Muscle layer of duodenum (tissue), 2 donors: ENCODE data around the gene TESMIN.

ENCODE experiments used
- H3K27ac ChIP-seq: one replicate; pipeline ENCODE4 v1.7.0; 2013; ENCODE audit warnings: mild to moderate bottlenecking, low read length
- H3K27me3 ChIP-seq: one replicate; pipeline ENCODE4 v1.7.0; 2013; ENCODE audit warnings: low read depth, mild to moderate bottlenecking, control low read depth, low read length
- H3K36me3 ChIP-seq, 2 donors: one replicate each; pipeline ENCODE4 v1.7.0; 2013; ENCODE audit warnings: low read length in 2 of 2, control low read depth in 1 of 2, mild to moderate bottlenecking in 1 of 2; ENCODE audit not compliant: insufficient read depth in 2 of 2, control insufficient read depth in 1 of 2
- H3K4me1 ChIP-seq, 2 donors: one replicate each; pipeline ENCODE4 v1.7.0; 2013; ENCODE audit warnings: low read length in 2 of 2, mild to moderate bottlenecking in 2 of 2, control low read depth in 1 of 2, moderate library complexity in 1 of 2; ENCODE audit not compliant: insufficient read depth in 2 of 2, control insufficient read depth in 1 of 2
- H3K4me3 ChIP-seq, 2 donors: one replicate each; pipeline ENCODE4 v1.7.0; 2013; ENCODE audit warnings: low read length in 2 of 2, low read depth in 1 of 2, mild to moderate bottlenecking in 1 of 2
- H3K9me3 ChIP-seq, 2 donors: one replicate each; pipeline ENCODE4 v1.7.0; 2013; ENCODE audit warnings: low read length in 2 of 2, control low read depth in 1 of 2, mild to moderate bottlenecking in 1 of 2; ENCODE audit not compliant: control insufficient read depth in 1 of 2
- donor health status: healthy.

Gene TESMIN

GRCh38 chr11:68759991-68760390 is 8.7 kb upstream of the TESMIN start:
- H3K4me3 ChIP-seq: no peak overlapping the region
- no peaks in the 10 kb centered on the region for H3K9me3 ChIP-seq
- H3K27ac ChIP-seq: no peak overlapping the region
- H3K27me3 ChIP-seq: no peaks in the 10 kb centered on the region
- H3K36me3 ChIP-seq: peaks cover 62 to 84% of the 10 kb centered on the region in 2 donors
- H3K4me1 ChIP-seq: no peaks in the 10 kb centered on the region

GRCh38 chr11:68757711-68758110 is 6.4 kb upstream of the TESMIN start:
- H3K9me3 ChIP-seq: no peaks in the 10 kb centered on the region
- H3K27me3 ChIP-seq: no peaks in the 10 kb centered on the region
- no peak overlapping the region for H3K4me3 ChIP-seq
- H3K36me3 ChIP-seq: peaks cover 51 to 70% of the 10 kb centered on the region in 2 donors
- H3K27ac ChIP-seq: no peak overlapping the region
- no peaks in the 10 kb centered on the region for H3K4me1 ChIP-seq

- Histone ChIP-seq H3K27me3 (no peaks in the 10 kb centered on the region), H3K27ac (no peak overlapping the region), H3K4me3 (no peak overlapping the region), H3K4me1 (peaks cover 0 to 4% of the 10 kb centered on the region in 2 donors), H3K9me3 (no peaks in the 10 kb centered on the region), H3K36me3 (peaks cover 38 to 55% of the 10 kb centered on the region in 2 donors)
Observed at GRCh38 chr11:68756171-68756766, 4.9 kb upstream of the TESMIN start.

GRCh38 chr11:68753300-68753699 is 2.0 kb upstream of the TESMIN start:
- Histone ChIP-seq H3K4me3 (no peak overlapping the region), H3K27ac (no peak overlapping the region), H3K27me3 (no peaks in the 10 kb centered on the region), H3K36me3 (peaks cover 27 to 39% of the 10 kb centered on the region in 2 donors), H3K4me1 (peaks cover 0 to 4% of the 10 kb centered on the region in 2 donors), H3K9me3 (no peaks in the 10 kb centered on the region)

- Histone ChIP-seq H3K36me3 (peaks cover 6 to 16% of the 10 kb centered on the region in 2 donors), H3K4me1 (peaks cover 0 to 4% of the 10 kb centered on the region in 2 donors), H3K27ac (no peak overlapping the region), H3K9me3 (no peaks in the 10 kb centered on the region), H3K27me3 (no peaks in the 10 kb centered on the region), H3K4me3 (peak overlapping the region in 1 of 2 donors; percentile 54)
Observed at GRCh38 chr11:68751004-68751325, 355 bp downstream of the TESMIN start.

GRCh38 chr11:68750195-68751003 is 921 bp downstream of the TESMIN start:
- H3K36me3 ChIP-seq: peaks cover 6 to 12% of the 10 kb centered on the region in 2 donors
- peaks cover 0 to 4% of the 10 kb centered on the region in 2 donors for H3K4me1 ChIP-seq
- no peak overlapping the region for H3K27ac ChIP-seq
- H3K9me3 ChIP-seq: no peaks in the 10 kb centered on the region
- H3K4me3 ChIP-seq: no peak overlapping the region
- H3K27me3 ChIP-seq: no peaks in the 10 kb centered on the region

GRCh38 chr11:68749229-68750123 is 1.8 kb downstream of the TESMIN start:
- H3K27ac ChIP-seq: no peak overlapping the region
- peaks cover 0 to 4% of the 10 kb centered on the region in 2 donors for H3K4me1 ChIP-seq
- H3K27me3 ChIP-seq: no peaks in the 10 kb centered on the region
- H3K9me3 ChIP-seq: no peaks in the 10 kb centered on the region
- H3K36me3 ChIP-seq: peaks cover 2 to 4% of the 10 kb centered on the region in 2 donors
- H3K4me3 ChIP-seq: no peak overlapping the region

GRCh38 chr11:68748061-68748460 is 3.3 kb downstream of the TESMIN start:
- Histone ChIP-seq H3K4me1 (peaks cover 0 to 4% of the 10 kb centered on the region in 2 donors), H3K27me3 (no peaks in the 10 kb centered on the region), H3K36me3 (no peaks in the 10 kb centered on the region), H3K4me3 (no peak overlapping the region), H3K9me3 (no peaks in the 10 kb centered on the region), H3K27ac (no peak overlapping the region)

- H3K27ac ChIP-seq: no peak overlapping the region
- H3K4me3 ChIP-seq: no peak overlapping the region
- no peaks in the 10 kb centered on the region for H3K36me3 ChIP-seq
- H3K9me3 ChIP-seq: no peaks in the 10 kb centered on the region
- H3K4me1 ChIP-seq: no peaks in the 10 kb centered on the region
- H3K27me3 ChIP-seq: no peaks in the 10 kb centered on the region
Observed at GRCh38 chr11:68743539-68743938, 7.8 kb downstream of the TESMIN start.

- Histone ChIP-seq H3K9me3 (no peaks in the 10 kb centered on the region), H3K27me3 (no peaks in the 10 kb centered on the region), H3K36me3 (no peaks in the 10 kb centered on the region), H3K4me1 (no peaks in the 10 kb centered on the region), H3K4me3 (no peak overlapping the region), H3K27ac (no peak overlapping the region)
Observed at GRCh38 chr11:68741463-68741862, 9.9 kb downstream of the TESMIN start.

GRCh38 chr11:68735646-68736045 is 15.7 kb downstream of the TESMIN start:
- H3K27me3 ChIP-seq: no peaks in the 10 kb centered on the region
- no peak overlapping the region for H3K4me3 ChIP-seq
- no peaks in the 10 kb centered on the region for H3K9me3 ChIP-seq
- no peaks in the 10 kb centered on the region for H3K4me1 ChIP-seq
- H3K27ac ChIP-seq: no peak overlapping the region
- no peaks in the 10 kb centered on the region for H3K36me3 ChIP-seq
